Neural cell (in vitro differentiated cells): Measurements from ENCODE around the gene CCDC190.
"Not testable (repeated sequence)": the region's sequence is repeated elsewhere in the genome, so short reads cannot be mapped to it uniquely, and the experiment has no call there.

Experiments
- RAD21 ChIP-seq: fragments of 450-650 bp; conservative IDR thresholded peaks from 2 replicates; pipeline ENCODE4 v1.6.1; 2014; ENCODE audit warnings: antibody characterized with exemption, mild to moderate bottlenecking, moderate library complexity
- TAF1 ChIP-seq: IDR thresholded peaks from 2 replicates; pipeline ENCODE4 v1.6.1; 2012; ENCODE audit warnings: low read depth
- TF ChIP-seq, protein P1 (sequence below): fragments of 450-650 bp; IDR thresholded peaks from 2 replicates; pipeline ENCODE4 v1.5.1; 2014; ENCODE audit warnings: antibody characterized with exemption, mild to moderate bottlenecking, moderate library complexity; ENCODE audit not compliant: poor library complexity, severe bottlenecking

DNA sequence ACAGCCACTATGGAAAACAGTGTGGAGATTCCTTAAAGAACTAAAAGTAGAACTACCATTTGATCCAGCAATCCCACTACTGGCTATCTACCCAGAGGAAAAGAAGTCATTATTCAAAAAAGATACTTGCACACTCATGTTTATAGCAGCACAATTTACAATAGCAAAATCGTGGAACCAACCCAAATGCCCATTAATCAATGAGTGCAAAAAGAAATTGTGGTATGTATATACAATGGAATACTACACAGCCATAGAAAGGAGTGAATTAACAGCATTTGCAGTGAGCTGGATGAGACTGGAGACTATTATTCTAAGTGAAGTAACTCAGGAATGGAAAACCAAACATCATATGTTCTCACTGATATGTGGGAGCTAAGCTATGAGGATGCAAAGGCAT, 10.4 kb upstream of the CCDC190 start:
- TF ChIP-seq, protein P1, sequence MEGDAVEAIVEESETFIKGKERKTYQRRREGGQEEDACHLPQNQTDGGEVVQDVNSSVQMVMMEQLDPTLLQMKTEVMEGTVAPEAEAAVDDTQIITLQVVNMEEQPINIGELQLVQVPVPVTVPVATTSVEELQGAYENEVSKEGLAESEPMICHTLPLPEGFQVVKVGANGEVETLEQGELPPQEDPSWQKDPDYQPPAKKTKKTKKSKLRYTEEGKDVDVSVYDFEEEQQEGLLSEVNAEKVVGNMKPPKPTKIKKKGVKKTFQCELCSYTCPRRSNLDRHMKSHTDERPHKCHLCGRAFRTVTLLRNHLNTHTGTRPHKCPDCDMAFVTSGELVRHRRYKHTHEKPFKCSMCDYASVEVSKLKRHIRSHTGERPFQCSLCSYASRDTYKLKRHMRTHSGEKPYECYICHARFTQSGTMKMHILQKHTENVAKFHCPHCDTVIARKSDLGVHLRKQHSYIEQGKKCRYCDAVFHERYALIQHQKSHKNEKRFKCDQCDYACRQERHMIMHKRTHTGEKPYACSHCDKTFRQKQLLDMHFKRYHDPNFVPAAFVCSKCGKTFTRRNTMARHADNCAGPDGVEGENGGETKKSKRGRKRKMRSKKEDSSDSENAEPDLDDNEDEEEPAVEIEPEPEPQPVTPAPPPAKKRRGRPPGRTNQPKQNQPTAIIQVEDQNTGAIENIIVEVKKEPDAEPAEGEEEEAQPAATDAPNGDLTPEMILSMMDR, result not testable (repeated sequence)
- TF ChIP-seq RAD21, TAF1: not testable (repeated sequence)
